ENCODE measurements around the gene SPINK8.
"Not testable (repeated sequence)": the region's sequence is repeated elsewhere in the genome, so short reads cannot be mapped to it uniquely, and the experiment has no call there.

The SPINK8 gene

GRCh38 chr3:48331706-48332435, 1.6 kb downstream of the SPINK8 start:
- not testable (repeated sequence) for DNase-seq (ENCODE audit: low read depth in 2 of 2)

- DNase-seq (ENCODE audit: low read depth in 2 of 2) = no peak
Observed at GRCh38 chr3:48320996-48321395, 12.5 kb downstream of the SPINK8 start.

- no peak for DNase-seq (ENCODE audit: low read depth in 2 of 2)
Observed at GRCh38 chr3:48318713-48319468, 14.6 kb downstream of the SPINK8 start.

DNA sequence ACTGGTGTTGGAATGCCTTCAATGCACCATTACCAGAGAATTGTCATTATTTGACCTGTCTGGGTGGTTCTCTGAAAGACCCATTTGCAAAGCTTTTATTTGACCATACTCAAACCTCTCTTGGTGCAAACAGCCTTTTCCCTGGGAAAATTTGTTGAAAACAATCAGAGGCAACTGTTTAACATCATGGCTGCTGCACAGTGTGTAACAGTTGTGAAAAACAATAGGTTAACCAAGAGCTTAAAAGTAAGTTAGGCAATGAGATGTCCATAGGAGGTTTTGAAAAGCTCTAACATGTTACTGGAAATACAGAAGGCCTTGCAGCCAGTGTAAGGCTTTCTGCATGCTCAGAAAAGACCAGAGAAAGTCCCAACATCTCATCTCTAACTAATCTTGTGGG, 18.9 kb downstream of the SPINK8 start:
- DNase-seq (ENCODE audit: low read depth in 2 of 2) = no peak

DNA sequence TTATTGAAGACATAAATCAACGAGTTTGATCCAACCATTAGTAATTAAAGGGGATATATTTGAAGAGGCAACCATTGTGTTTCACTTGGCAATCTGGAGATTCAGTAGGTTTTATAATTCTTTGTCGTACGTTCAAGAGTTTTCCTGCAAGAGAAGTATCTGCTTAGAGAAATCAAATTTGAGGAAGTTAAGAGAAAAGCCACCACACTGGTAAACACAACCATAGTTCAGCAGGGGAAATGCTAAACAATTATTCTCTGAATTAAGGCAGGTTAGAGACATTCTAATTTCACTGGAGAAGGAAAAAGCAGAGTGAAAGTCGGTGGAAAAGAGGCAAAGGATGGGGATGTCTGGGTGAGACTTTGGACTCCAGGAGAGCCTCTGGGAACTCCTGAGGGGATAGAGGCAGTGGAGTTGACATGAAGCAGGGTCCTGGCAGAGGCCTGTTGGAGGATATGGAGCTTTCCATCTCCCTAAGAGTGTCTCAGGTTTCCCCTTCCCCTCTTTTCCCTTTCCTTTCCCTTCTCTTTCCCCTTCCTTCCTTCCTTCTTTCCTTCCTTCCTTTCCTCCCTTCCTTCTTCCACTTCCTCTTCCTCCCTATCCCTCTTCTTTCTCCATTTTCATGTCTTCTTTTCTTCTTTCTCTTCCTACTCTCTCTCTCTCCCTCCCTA, 26.5 kb downstream of the SPINK8 start:
- DNase-seq (ENCODE audit: low read depth in 2 of 2) = no peak

DNA sequence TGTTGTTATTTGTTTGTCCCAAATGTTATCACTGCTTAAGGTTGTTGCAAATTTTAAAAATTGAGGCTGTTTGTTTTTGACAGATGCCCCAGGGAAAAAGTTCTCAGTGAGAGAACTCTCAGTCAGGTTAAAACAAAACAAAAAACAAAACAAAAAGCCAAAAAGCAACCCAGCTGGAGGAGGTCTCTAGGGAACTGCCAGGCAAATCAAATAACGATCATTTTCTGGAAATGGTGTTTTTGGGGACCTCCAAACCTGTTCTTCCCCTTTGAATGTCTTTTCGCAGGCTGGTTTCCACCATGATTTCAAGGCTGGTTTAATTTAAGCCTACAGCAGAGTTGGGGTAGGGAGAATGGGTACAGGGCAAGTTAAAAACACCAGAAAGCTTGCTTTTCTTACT, 27.2 kb downstream of the SPINK8 start:
- no peak for DNase-seq (ENCODE audit: low read depth in 2 of 2)

DNA sequence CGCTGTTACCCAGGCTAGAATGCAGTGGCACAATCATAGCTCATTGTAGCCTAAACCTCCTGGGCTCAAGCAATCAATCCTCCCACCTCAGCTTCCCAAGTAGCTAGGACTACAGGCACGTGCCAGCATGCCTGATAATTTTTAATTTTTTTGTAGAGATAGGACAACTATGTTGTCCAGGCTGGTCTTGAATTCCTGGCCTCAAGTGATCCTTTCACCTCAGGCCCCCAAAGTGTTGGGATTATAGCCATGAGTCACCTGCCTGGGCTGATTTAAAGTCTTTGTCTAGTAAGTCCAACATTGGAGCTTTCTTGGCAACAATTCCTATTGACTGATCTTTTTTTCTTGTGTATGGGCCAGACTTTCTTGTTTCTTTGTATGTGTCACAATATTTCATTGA, 28.1 kb downstream of the SPINK8 start:
- no peak for DNase-seq (ENCODE audit: low read depth in 2 of 2)

GRCh38 chr3:48303021-48303420, 30.4 kb downstream of the SPINK8 start:
- DNase-seq (ENCODE audit: low read depth in 2 of 2) = no peak

GRCh38 chr3:48301800-48302166, 31.7 kb downstream of the SPINK8 start:
- peak in 1 of 2 donors; percentile 18 for DNase-seq (ENCODE audit: low read depth in 2 of 2)

DNA sequence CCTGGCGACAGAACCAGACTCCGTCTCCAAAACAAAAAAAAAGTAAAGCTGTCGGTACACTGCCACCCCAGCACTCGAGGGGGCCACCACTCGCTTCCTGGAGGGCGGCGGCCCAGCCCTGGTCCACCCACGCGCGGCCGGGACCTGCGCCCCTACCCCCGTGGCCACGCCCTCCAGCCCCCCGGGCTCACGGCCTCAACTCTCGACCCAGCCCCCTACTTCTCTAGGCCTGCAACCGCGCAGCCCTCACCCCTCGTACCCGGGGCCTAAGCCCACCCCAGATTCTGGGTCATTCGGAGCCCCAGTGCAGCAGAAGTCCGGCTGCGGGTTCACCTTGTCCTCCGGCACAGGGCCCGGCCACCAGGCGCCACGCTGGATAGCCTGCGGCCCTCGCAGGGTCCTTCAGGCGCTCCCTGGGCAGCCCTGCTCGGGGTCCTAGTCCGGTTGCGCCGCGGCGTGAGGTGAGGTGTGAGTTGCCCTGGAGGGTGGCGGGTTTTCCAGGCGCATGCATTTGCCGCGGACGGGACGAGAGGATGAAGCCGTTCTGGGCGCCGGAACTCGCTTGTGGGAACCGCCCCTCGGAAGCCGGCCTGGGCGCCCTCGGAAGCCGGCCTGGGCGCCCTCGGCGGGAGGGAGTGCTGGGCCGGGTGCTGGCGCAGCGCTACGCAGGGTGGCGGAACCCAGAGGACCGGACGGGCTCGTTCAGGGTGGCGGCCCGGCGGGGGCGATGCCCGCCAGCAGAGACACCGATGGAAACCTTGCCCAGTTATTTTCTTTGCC, 32.3 kb downstream of the SPINK8 start, which contains the start of gene NME6:
TSS of gene NME6 (minus strand) at position 348 of the 780 bp plus-strand sequence.
- DNase-seq (ENCODE audit: low read depth in 2 of 2) = peak; percentile 91 to 92

DNA sequence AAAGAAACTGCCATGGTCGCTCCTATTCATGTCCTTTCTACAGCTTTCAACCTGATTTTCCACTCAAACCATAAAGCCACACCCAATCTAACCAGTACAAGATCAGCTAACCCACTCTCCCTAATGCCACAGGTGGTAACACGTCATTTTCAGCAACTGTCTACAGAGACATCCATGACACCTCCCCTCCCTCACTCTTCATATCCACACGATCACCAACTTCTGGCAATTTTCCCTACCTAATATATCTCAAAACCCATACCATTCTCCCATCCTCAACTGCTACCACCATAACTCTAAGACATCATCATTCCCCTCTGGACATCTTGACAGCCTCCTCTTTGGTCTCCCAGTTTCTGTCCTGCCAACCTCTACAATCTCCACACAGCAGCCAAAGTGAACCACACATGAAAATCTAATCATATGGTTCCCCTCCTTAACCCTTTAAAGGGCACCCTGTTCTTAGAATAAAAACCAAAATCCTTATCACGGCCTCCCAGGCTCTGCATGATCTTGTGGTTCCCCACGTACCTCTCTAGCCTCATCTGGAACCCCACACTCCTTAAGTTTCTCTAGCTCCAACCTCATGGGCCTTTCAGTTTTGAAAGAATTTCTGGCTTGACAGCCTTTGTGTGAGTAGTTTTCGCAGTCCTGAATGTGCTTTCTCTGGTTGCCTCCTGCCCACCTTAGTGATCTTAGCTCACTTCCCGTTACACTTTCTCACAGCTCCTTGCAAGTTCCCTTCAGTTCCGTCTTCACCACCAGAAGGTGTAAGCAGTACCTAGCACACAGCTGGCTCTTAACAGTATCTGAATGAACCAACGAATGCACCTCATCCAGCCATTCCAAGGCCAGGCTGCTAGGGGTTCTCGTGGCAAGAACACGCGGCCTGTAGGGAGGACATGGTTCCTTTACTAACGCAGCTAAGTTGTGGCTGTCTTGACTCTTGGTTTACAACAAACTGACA, 33.4 kb downstream of the SPINK8 start:
- DNase-seq (ENCODE audit: low read depth in 2 of 2) = peak in 1 of 2 donors; percentile 4

GRCh38 chr3:48297111-48297810, 36.2 kb downstream of the SPINK8 start:
- no peak for DNase-seq (ENCODE audit: low read depth in 2 of 2)

- no peak for DNase-seq (ENCODE audit: low read depth in 2 of 2)
Observed at GRCh38 chr3:48296699-48297098, 36.8 kb downstream of the SPINK8 start.

DNA sequence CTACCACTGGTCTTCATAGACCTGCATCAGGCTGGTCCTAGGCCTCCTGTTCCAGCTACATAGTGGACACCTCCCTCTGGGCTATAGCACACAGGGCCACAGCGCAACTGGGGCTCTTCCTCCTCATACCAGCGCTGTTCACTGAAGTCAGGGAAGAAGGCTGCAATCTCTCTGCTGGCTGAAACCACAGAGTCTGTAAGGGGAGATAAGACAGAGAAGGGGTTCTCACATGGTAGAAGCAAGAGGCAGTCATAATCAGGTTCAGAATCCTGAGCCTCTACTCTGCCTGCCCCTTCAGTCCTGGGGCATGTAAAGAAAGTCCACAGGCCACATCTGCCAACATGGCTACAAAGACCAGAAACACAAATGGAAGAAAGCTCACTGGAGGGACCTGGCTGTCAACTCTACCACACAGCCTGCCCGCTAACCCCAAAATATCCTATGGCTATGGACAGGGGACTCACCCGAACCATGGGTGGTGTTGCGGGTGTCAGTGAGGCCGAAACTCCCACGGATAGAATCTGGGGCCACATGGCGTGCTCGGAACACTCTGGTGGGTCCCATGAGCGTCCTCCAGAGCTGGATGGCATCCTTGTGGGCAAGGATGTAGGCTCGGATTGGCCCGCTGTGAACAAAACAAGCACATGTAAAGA, 38.7 kb downstream of the SPINK8 start:
- DNase-seq (ENCODE audit: low read depth in 2 of 2) = no peak

- no peak for DNase-seq (ENCODE audit: low read depth in 2 of 2)
Observed at GRCh38 chr3:48289659-48290058, 43.8 kb downstream of the SPINK8 start.

- DNase-seq (ENCODE audit: low read depth in 2 of 2) = no peak
Observed at GRCh38 chr3:48287034-48287433, 46.4 kb downstream of the SPINK8 start.

DNA sequence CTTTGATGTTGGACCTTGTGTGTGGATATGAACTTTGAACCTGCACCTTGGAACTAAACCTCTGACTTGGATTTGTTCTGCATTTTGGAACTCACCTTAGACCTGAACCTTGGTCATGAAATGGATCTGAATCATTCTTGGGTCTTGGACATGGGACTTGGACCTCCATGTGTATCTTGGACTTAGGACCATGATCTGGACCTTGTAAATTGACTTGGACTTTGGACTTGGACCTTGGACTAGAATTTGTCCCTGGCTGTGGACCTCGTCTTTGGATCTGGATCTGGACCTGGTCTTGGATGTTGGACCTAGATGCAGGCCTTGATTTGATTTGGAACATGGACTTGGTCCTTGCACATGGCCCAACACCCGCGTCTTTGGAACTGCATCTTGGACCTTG, 47.2 kb downstream of the SPINK8 start:
- DNase-seq (ENCODE audit: low read depth in 2 of 2) = no peak

DNA sequence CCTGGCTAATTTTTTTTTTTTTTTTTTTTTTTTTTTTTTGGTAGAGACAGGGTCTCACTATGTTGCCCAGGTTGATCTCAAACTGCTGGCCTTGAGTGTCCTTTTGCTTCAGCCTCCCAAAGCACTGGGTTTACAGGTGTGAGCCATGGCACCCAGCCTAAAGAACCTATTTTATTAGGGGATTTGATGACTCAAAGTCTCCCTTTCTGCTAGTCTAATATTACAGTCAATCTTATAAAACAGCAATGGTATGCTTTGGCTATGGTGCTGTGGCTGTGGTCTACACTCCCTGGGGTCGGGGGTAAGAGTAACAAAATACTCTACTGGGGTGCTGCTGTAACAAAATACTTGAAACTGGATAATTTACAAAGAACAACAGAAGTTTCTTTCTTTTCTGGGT, 47.8 kb downstream of the SPINK8 start:
- no peak for DNase-seq (ENCODE audit: low read depth in 2 of 2)

DNA sequence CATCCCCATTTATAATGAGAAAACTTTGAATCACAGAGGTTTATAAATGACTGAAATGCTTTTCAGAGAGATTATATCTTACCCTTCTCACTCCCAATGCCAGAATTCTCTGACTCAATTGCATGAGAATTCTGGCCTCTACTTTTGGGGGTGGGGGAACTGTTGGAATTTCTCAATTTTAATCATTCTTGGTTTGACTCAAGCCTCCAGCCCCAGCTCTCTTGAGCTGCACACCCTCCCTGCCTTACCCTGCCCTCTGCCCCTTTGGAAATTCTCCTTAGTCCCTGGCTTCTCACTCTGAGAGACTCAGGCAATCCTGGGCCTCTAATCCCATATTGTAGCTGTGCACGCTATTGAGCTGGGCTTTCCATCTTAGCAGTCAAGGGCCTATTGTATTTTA, 48.3 kb downstream of the SPINK8 start:
- DNase-seq (ENCODE audit: low read depth in 2 of 2) = no peak

DNA sequence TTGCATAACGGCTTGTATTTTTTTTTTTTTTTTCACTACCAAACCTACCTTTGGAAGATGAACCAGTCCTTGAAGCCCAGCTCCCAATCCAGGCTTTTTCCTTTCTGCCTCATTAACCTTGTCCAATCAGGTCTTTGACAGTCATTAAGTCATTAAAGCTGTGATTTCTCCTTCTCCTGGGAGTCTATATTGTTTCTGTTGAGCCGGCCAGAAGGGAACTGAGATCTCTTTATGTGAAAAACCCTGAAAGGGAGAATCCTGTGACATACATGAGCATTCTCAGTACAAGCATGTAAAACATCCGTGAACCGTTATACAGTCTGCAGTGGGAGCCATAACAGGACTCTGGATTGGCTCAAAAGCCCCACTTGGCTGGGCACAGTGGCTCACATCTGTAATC, 52.6 kb downstream of the SPINK8 start:
- DNase-seq (ENCODE audit: low read depth in 2 of 2) = no peak

All from stimulated activated CD4-positive, alpha-beta T cell treated with anti-CD3 and anti-CD28 coated beads, Interleukin-15, amount 100 ng/mL, for 48 hours (primary cell).